Measurements from ENCODE around the gene PTPN3. TPM values are rescaled to one million over a fixed set of nuclear protein-coding genes. Genes with fewer than 3 reads are reported as not detected.
"Not testable (repeated sequence)": the region's sequence is repeated elsewhere in the genome, so short reads cannot be mapped to it uniquely, and the experiment has no call there.

The PTPN3 gene
- total and polyA plus RNA-seq, 2 donors from 2014 or later = 33.7 to 40.6 TPM

DNA sequence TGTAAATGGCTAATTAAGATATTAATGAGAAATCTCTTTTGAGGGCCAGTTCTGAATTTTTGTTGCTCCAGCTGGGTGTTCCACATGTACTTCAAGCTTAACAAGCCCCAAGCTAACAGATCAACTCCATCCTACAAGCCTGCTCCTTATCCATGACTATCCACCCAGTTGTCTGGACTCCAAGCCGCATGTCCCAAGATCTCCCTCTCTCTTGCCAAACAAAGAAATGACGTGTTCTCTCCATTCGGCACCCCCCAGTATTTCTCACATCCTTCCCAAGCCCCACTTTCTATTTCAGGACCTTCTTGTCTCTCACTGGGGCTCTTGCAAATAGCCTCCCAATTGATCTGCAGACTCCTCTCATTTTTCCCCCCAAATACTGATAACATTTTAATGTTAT, 15.8 kb upstream of the PTPN3 start:
- DNase-seq (no peak), FAIRE-seq (no peak)
- H3K4me3 ChIP-seq (ENCODE audit: low read length in 3 of 3) = no peak overlapping the region
- no peaks in the 10 kb centered on the region for H3K36me3 ChIP-seq (ENCODE audit: control insufficient read depth in 2 of 3, insufficient read depth in 3 of 3, low read length in 3 of 3)
- H3K9me3 ChIP-seq (ENCODE audit: control insufficient read depth in 2 of 3, insufficient read depth in 1 of 3, low read length in 3 of 3) = no peaks in the 10 kb centered on the region
- intact Hi-C loops (cut with DNase I) = no loop called here
- TF ChIP-seq, protein P1, sequence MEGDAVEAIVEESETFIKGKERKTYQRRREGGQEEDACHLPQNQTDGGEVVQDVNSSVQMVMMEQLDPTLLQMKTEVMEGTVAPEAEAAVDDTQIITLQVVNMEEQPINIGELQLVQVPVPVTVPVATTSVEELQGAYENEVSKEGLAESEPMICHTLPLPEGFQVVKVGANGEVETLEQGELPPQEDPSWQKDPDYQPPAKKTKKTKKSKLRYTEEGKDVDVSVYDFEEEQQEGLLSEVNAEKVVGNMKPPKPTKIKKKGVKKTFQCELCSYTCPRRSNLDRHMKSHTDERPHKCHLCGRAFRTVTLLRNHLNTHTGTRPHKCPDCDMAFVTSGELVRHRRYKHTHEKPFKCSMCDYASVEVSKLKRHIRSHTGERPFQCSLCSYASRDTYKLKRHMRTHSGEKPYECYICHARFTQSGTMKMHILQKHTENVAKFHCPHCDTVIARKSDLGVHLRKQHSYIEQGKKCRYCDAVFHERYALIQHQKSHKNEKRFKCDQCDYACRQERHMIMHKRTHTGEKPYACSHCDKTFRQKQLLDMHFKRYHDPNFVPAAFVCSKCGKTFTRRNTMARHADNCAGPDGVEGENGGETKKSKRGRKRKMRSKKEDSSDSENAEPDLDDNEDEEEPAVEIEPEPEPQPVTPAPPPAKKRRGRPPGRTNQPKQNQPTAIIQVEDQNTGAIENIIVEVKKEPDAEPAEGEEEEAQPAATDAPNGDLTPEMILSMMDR (IDR thresholded peaks at IDR 0.05; ENCODE audit: borderline replicate concordance, extremely low read depth, insufficient read depth) = no peak
- no peaks in the 10 kb centered on the region for H3K27me3 ChIP-seq (ENCODE audit: control insufficient read depth, insufficient read depth, low read length)
- peaks cover 0 to 4% (median 0%) of the 10 kb centered on the region in 3 donors for H3K4me1 ChIP-seq (ENCODE audit: control insufficient read depth in 2 of 3, insufficient read depth in 2 of 3, low read depth in 1 of 3, low read length in 3 of 3)
- H3K27ac ChIP-seq (ENCODE audit: low read depth in 2 of 2, low read length in 2 of 2) = no peak overlapping the region
- H3K9ac ChIP-seq (ENCODE audit: low read length in 3 of 3) = no peak overlapping the region

DNA sequence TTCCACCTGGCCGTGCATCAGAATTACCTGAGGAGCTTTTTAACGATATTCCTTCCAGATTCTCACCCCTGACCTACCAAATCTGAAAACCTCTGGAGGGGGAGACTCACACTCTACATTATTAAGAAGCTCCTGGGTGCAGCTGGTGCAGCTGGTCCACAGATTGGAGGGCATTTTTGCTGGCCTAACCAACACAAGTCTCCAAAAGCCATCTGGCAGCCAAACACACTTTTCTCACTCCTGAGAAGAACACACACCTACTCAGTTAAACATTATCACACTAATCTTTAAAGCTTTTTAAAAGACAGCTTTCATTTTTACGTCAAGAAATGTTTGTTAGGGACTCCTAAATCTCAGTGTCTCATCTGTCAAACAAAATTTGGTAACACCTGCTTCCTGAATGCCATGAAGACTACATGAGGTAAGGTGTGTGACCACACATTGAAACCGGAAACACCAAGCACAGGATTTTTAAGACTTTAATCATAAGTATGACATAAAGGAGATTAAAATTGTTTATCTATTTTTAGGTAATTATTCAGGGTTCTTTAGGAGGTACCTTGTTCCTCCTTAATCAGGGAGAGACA, 14.2 kb upstream of the PTPN3 start:
- Histone ChIP-seq H3K27me3 (ENCODE audit: control insufficient read depth, insufficient read depth, low read length) (no peaks in the 10 kb centered on the region), H3K9me3 (ENCODE audit: control insufficient read depth in 2 of 3, insufficient read depth in 1 of 3, low read length in 3 of 3) (no peaks in the 10 kb centered on the region), H3K4me3 (ENCODE audit: low read length in 3 of 3) (no peak overlapping the region), H3K27ac (ENCODE audit: low read depth in 2 of 2, low read length in 2 of 2) (no peak overlapping the region), H3K4me1 (ENCODE audit: control insufficient read depth in 2 of 3, insufficient read depth in 2 of 3, low read depth in 1 of 3, low read length in 3 of 3) (peaks cover 0 to 3% (median 0%) of the 10 kb centered on the region in 3 donors), H3K36me3 (ENCODE audit: control insufficient read depth in 2 of 3, insufficient read depth in 3 of 3, low read length in 3 of 3) (no peaks in the 10 kb centered on the region), H3K9ac (ENCODE audit: low read length in 3 of 3) (no peak overlapping the region)
- DNase-seq (no peak), FAIRE-seq (no peak)
- TF ChIP-seq, protein P1 (IDR thresholded peaks at IDR 0.05; ENCODE audit: borderline replicate concordance, extremely low read depth, insufficient read depth) = no peak
- intact Hi-C loops (cut with DNase I) = no loop called here

DNA sequence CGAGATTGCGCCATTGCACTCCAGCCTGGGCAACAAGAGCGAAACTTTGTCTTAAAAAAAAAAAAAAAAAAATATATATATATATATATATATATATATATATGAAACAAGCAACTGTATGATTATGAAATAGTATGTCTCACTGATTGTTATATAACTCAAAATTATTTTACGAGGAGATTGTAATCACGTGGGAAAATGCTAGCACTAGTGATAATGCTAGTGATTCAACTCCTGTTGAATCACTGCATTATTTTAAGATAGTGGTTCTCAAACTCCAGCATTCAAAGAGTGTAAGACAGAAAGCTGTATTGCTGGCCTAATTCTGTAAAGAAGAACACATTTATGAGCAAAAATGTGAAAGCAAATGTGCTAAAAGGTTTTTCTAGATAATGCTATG, 12.4 kb upstream of the PTPN3 start:
- H3K4me1 ChIP-seq (ENCODE audit: control insufficient read depth in 2 of 3, insufficient read depth in 2 of 3, low read depth in 1 of 3, low read length in 3 of 3) = peaks cover 0 to 8% (median 3%) of the 10 kb centered on the region in 3 donors
- FAIRE-seq = no peak
- no peak overlapping the region for H3K9ac ChIP-seq (ENCODE audit: low read length in 3 of 3)

DNA sequence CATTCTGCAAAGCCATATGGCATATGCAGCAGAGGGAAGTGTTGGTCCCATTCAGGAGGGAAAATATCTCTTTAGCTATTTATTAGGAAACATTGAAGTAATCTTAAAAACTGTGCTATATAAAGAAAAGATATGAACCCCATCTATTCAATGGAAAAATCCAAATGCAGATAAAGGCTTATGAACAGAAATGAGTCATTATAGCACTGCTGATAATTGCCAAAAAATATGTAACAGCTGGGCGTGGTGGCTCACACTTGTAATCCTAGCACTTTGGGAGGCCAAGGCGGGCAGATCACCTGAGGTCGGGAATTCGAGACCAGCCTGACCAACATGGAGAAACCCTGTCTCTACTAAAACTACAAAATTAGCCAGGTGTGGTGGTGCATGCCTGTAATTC, 11.9 kb upstream of the PTPN3 start:
- H3K27ac ChIP-seq (ENCODE audit: low read depth in 2 of 2, low read length in 2 of 2); H3K36me3 ChIP-seq (ENCODE audit: control insufficient read depth in 2 of 3, insufficient read depth in 3 of 3, low read length in 3 of 3); DNase-seq; H3K4me3 ChIP-seq (ENCODE audit: low read length in 3 of 3); H3K9me3 ChIP-seq (ENCODE audit: control insufficient read depth in 2 of 3, insufficient read depth in 1 of 3, low read length in 3 of 3); FAIRE-seq; H3K9ac ChIP-seq (ENCODE audit: low read length in 3 of 3); H3K4me1 ChIP-seq (ENCODE audit: control insufficient read depth in 2 of 3, insufficient read depth in 2 of 3, low read depth in 1 of 3, low read length in 3 of 3); intact Hi-C loops (cut with DNase I); H3K27me3 ChIP-seq (ENCODE audit: control insufficient read depth, insufficient read depth, low read length): not testable (repeated sequence)

More for the DNA sequence above, 12.4 kb upstream of the PTPN3 start:
- TF ChIP-seq, protein P1 (IDR thresholded peaks at IDR 0.05; ENCODE audit: borderline replicate concordance, extremely low read depth, insufficient read depth) = no peak
- Histone ChIP-seq H3K27ac (ENCODE audit: low read depth in 2 of 2, low read length in 2 of 2) (no peak overlapping the region), H3K9me3 (ENCODE audit: control insufficient read depth in 2 of 3, insufficient read depth in 1 of 3, low read length in 3 of 3) (no peaks in the 10 kb centered on the region), H3K4me3 (ENCODE audit: low read length in 3 of 3) (no peak overlapping the region), H3K36me3 (ENCODE audit: control insufficient read depth in 2 of 3, insufficient read depth in 3 of 3, low read length in 3 of 3) (no peaks in the 10 kb centered on the region), H3K27me3 (ENCODE audit: control insufficient read depth, insufficient read depth, low read length) (no peaks in the 10 kb centered on the region)
- intact Hi-C loops (cut with DNase I) = no loop called here
- no peak for DNase-seq
